HG03439 (cell line): ENCODE results near the gene CALML5.
"Not testable (repeated sequence)": the region's sequence is repeated elsewhere in the genome, so short reads cannot be mapped to it uniquely, and the experiment has no call there.

Source experiments
- ATAC-seq: cut with Tn5 transposase; IDR thresholded peaks from one replicate; pipeline ENCODE4 v1.9.1; 2021; ENCODE audit warnings: mild to moderate bottlenecking, moderate library complexity; ENCODE audit not compliant: unreplicated experiment

The CALML5 gene

GRCh38 chr10:5485948-5486852 lies 13.2 kb downstream of the CALML5 start:
- no peak for ATAC-seq

- no peak for ATAC-seq
These were observed 14.1 kb downstream of the CALML5 start for GRCh38 chr10:5485290-5485689.

GRCh38 chr10:5484205-5484604 lies 15.2 kb downstream of the CALML5 start:
- ATAC-seq: no peak

- ATAC-seq: no peak
These were observed 17.4 kb downstream of the CALML5 start for GRCh38 chr10:5482016-5482415.

GRCh38 chr10:5481121-5481520 lies 18.2 kb downstream of the CALML5 start:
- ATAC-seq: no peak

- no peak for ATAC-seq
These were observed 19.0 kb downstream of the CALML5 start for GRCh38 chr10:5480162-5480941.

GRCh38 chr10:5479481-5480161 lies 19.7 kb downstream of the CALML5 start:
- no peak for ATAC-seq

- no peak for ATAC-seq
These were observed 20.6 kb downstream of the CALML5 start for GRCh38 chr10:5478694-5479305.

GRCh38 chr10:5477948-5478693 lies 21.2 kb downstream of the CALML5 start:
- ATAC-seq: no peak

GRCh38 chr10:5476918-5477525 lies 22.3 kb downstream of the CALML5 start:
- ATAC-seq: no peak

- ATAC-seq: not testable (repeated sequence)
These were observed 23.2 kb downstream of the CALML5 start for GRCh38 chr10:5475974-5476807.

- ATAC-seq: not testable (repeated sequence)
These were observed 24.3 kb downstream of the CALML5 start for GRCh38 chr10:5475088-5475487.

GRCh38 chr10:5474642-5475041 lies 24.7 kb downstream of the CALML5 start:
- not testable (repeated sequence) for ATAC-seq

- ATAC-seq: no peak
These were observed 29.2 kb downstream of the CALML5 start for GRCh38 chr10:5470062-5470751.

- ATAC-seq: no peak
These were observed 29.9 kb downstream of the CALML5 start for GRCh38 chr10:5469353-5470061.

- ATAC-seq: no peak
These were observed 30.9 kb downstream of the CALML5 start for GRCh38 chr10:5468262-5469106.
